Tracheal epithelial cell (primary cell): Measurements from ENCODE around the gene CD247. TPM values are rescaled to one million over a fixed set of nuclear protein-coding genes. Genes with fewer than 3 reads are reported as not detected.

Experiments used
- total RNA-seq: library from RNA; depleted of rRNA; stranded (reverse); fragments of >200 nt; gene quantifications from 2 replicates; pipeline ENCODE4 v1.2.1, GENCODE V29; 2014

Gene CD247
- total RNA-seq = not detected in 2 replicates

DNA sequence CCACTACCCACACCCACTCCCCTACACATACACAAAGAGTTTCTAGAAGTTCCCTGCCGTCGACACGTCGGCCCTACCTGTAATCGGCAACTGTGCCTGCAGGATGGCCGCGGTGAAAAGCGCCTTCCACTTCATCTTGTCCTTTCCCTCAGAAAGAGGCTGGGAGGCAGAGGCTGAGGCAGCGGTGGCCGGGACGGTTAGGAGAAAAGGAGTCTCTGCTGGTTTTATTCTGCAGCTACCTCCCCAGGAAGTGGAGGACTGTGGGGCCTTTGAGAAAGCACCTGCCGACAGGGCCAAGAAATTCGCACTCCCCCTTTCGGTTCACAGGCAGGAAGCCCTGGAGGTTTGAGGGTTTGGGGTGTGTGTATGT is at the start of gene CD247:
Gene CD247 (minus strand): TSS at position 199 of the 370 bp plus-strand sequence. CDS start 64 bp downstream, at position 135.

GRCh38 chr1:167553136-167554027 is 35.1 kb upstream of the CD247 start, which contains the start of gene CREG1:
TSS of gene CREG1 (minus strand) at chr1:167553762.

Other genes starting within 250 kb of the CD247 start
- 88.4 and 169 TPM in 2 replicates for gene CREG1, start 35.2 kb upstream of the CD247 start, total RNA-seq
- under 0.01 and 0.21 TPM in 2 replicates for gene RCSD1, start 111.7 kb upstream of the CD247 start, total RNA-seq
- gene MPZL1, start 203.5 kb upstream of the CD247 start, total RNA-seq = 92.5 and 104 TPM in 2 replicates